Esophagus muscularis mucosa (tissue), 4 donors: ENCODE data around the gene LANCL1. TPM values are rescaled to one million over a fixed set of nuclear protein-coding genes. Genes with fewer than 3 reads are reported as not detected.

Source experiments
- DNase-seq: peaks from one replicate; pipeline ENCODE4 v3.0.0-alpha.2; 2017; ENCODE audit errors: extremely low spot score
- H3K27ac ChIP-seq, 4 donors: fragments of 200-600 bp; sonication (generic); replicated peaks in 1 of 4; 1 replicate in 3 of 4; 2 replicates in 1 of 4; pipeline ENCODE4 v1.5.1; 2016 to 2019; ENCODE audit warnings: mild to moderate bottlenecking in 1 of 4
- H3K27me3 ChIP-seq, 4 donors: fragments of 200-600 bp; sonication (generic); one replicate each; pipeline versions ENCODE4 v1.5.1 to v1.6.0; 2016 to 2019
- H3K36me3 ChIP-seq, 4 donors: fragments of 200-600 bp; sonication (generic); one replicate each; pipeline ENCODE4 v1.5.1; 2016 to 2019
- H3K4me1 ChIP-seq, 4 donors: fragments of 200-600 bp; sonication (generic); one replicate each; pipeline ENCODE4 v1.5.1; 2016 to 2019
- H3K4me3 ChIP-seq, 4 donors: fragments of 200-600 bp; sonication (generic); 1 replicate in 2 of 4; 2 replicates in 2 of 4; pipeline ENCODE4 v1.5.1; 2016 to 2019; ENCODE audit warnings: mild to moderate bottlenecking in 4 of 4, moderate library complexity in 1 of 4
- H3K9me3 ChIP-seq, 4 donors: fragments of 200-600 bp; sonication (generic); 1 replicate in 3 of 4; 2 replicates in 1 of 4; pipeline ENCODE4 v1.5.1; 2016 to 2019
- CTCF ChIP-seq, 3 experiments: fragments of 200-600 bp in 2 of 3; fragments of 450-650 bp in 1 of 3; sonication (generic) in 2 of 3; IDR thresholded peaks; one replicate each; pipeline ENCODE4 v1.5.1; 2017 to 2019; ENCODE audit warnings: antibody characterized with exemption in 3 of 3, mild to moderate bottlenecking in 2 of 3, moderate library complexity in 1 of 3
- EP300 ChIP-seq: sonication (generic); formaldehyde crosslinking; IDR thresholded peaks from one replicate; pipeline ENCODE4 v1.6.1; 2017; ENCODE audit warnings: antibody characterized with exemption
- POLR2A ChIP-seq: fragments of 450-650 bp; IDR thresholded peaks from one replicate; pipeline ENCODE4 v1.6.1; 2017; ENCODE audit warnings: antibody characterized with exemption, moderate library complexity, mild to moderate bottlenecking, low read depth
- POLR2AphosphoS5 ChIP-seq, 2 donors: sonication (generic); formaldehyde crosslinking; IDR thresholded peaks; one replicate each; pipeline ENCODE4 v1.6.1; 2017; ENCODE audit warnings: antibody characterized with exemption in 2 of 2
- WGBS: methylation state at CpG from one replicate; pipeline ENCODE4 v1.1.5; 2018; 5-methylcytosine and 5-hydroxymethylcytosine counted together
- intact Hi-C: fragments of 100-400 bp; cut with DNase I; formaldehyde crosslinking; loops from one replicate; pipeline ENCODE4 v1.15.1; 2023
- total RNA-seq, 4 donors: library from RNA; depleted of rRNA; stranded (reverse); fragments of >200 nt; gene quantifications; one replicate each; pipeline versions ENCODE4 v1.1.0 to v1.2.1, GENCODE V29; 2016

LANCL1 gene
- total RNA-seq: 10 to 100 TPM; 27.4 to 29.9 (median 27.8) TPM

- intact Hi-C loops: no loop called here
Measured at GRCh38 chr2:210476194-210477128, at the start of gene LANCL1. LANCL1 (minus strand) TSS chr2:210476759; CDS start chr2:210476396, 363 bp downstream.

GRCh38 chr2:210524533-210524932, 48.0 kb upstream of the LANCL1 start:
- TF ChIP-seq CTCF (IDR thresholded peaks at IDR 0.05) (no peak), POLR2AphosphoS5 (IDR thresholded peaks at IDR 0.05) (no peak), POLR2A (no peak), EP300 (no peak)
- intact Hi-C loops: no loop called here

More at GRCh38 chr2:210476194-210477128, at the start of gene LANCL1:
- TF ChIP-seq POLR2AphosphoS5 (IDR thresholded peaks at IDR 0.05) (peak; percentile 89 to 90), CTCF (IDR thresholded peaks at IDR 0.05) (no peak), EP300 (no peak)
- Histone ChIP-seq H3K27ac (peak within 1 kb of the TSS; percentile 79 to 81 (median 80)), H3K27me3 (no peaks in the 10 kb centered on the region), H3K9me3 (no peaks in the 10 kb centered on the region), H3K4me3 (peak within 1 kb of the TSS; percentile 61 to 92 (median 73)), H3K36me3 (peaks cover 3 to 24% (median 5%) of the 10 kb centered on the region in 4 donors), H3K4me1 (peaks cover 13 to 32% (median 20%) of the 10 kb centered on the region in 4 donors)
- peak; percentile 97 for DNase-seq
- under 1% methylated on average over 39 of the region's 49 CpGs for whole genome bisulfite sequencing

GRCh38 chr2:210523650-210524289, 47.2 kb upstream of the LANCL1 start:
- no peaks in the 10 kb centered on the region for H3K9me3 ChIP-seq
- intact Hi-C loops: no loop called here
- no peak overlapping the region for H3K4me3 ChIP-seq

More at GRCh38 chr2:210524533-210524932, 48.0 kb upstream of the LANCL1 start:
- no peaks in the 10 kb centered on the region for H3K4me1 ChIP-seq
- no peak overlapping the region for H3K27ac ChIP-seq
- no peaks in the 10 kb centered on the region for H3K9me3 ChIP-seq
- no peak overlapping the region for H3K4me3 ChIP-seq
- no peak for DNase-seq
- H3K36me3 ChIP-seq: no peaks in the 10 kb centered on the region
- H3K27me3 ChIP-seq: no peaks in the 10 kb centered on the region

GRCh38 chr2:210522399-210522798, 45.8 kb upstream of the LANCL1 start:
- Histone ChIP-seq H3K9me3 (no peaks in the 10 kb centered on the region), H3K27ac (no peak overlapping the region), H3K4me3 (no peak overlapping the region), H3K36me3 (no peaks in the 10 kb centered on the region), H3K27me3 (no peaks in the 10 kb centered on the region), H3K4me1 (no peaks in the 10 kb centered on the region)
- intact Hi-C loops: no loop called here
- TF ChIP-seq POLR2A (no peak), CTCF (IDR thresholded peaks at IDR 0.05) (no peak), POLR2AphosphoS5 (IDR thresholded peaks at IDR 0.05) (no peak), EP300 (no peak)
- DNase-seq: no peak

More at GRCh38 chr2:210523650-210524289, 47.2 kb upstream of the LANCL1 start:
- TF ChIP-seq POLR2A (no peak), EP300 (no peak), CTCF (IDR thresholded peaks at IDR 0.05) (no peak), POLR2AphosphoS5 (IDR thresholded peaks at IDR 0.05) (no peak)
- 92% methylated on average over 4 of the region's 4 CpGs for WGBS
- no peaks in the 10 kb centered on the region for H3K4me1 ChIP-seq
- no peaks in the 10 kb centered on the region for H3K27me3 ChIP-seq
- no peak overlapping the region for H3K27ac ChIP-seq
- no peaks in the 10 kb centered on the region for H3K36me3 ChIP-seq
- no peak for DNase-seq
